IMR-90 (cell line): ENCODE results near the gene ITIH2. TPM values are rescaled to one million over a fixed set of nuclear protein-coding genes. Genes with fewer than 3 reads are reported as not detected.

Experiments
- ATAC-seq: fragments of 200-7000 bp; cut with Tn5 transposase; 2 replicates; pipeline ENCODE4 v1.9.1; 2020; ENCODE audit warnings: low read depth, mild to moderate bottlenecking, moderate library complexity
- BruUV-seq: library from RNA; stranded (reverse); fragments of 400-500 nt; replicated peaks from 2 replicates; lab custom pipeline; 2021; lab: Mats Ljungman, UMichigan
- CTCF ChIA-PET: fragments of 300-600 bp; formaldehyde crosslinking; extraction: SDS; loops from one replicate; lab custom pipeline; 2021; ENCODE audit warnings: antibody characterized with exemption; lab: Yijun Ruan, JAX
- POLR2A ChIA-PET: fragments of 300-600 bp; sonication (Branson Sonifier 250); formaldehyde crosslinking; loops from one replicate; lab custom pipeline; 2022; ENCODE audit warnings: antibody characterized with exemption; ENCODE audit not compliant: unreplicated experiment; lab: Charles Lee
- DNase-seq: peaks from one replicate; pipeline ENCODE4 v3.0.0; 2013
- H2AFZ ChIP-seq: replicated peaks from 2 replicates; pipeline ENCODE3; 2013; ENCODE audit warnings: low read length, mild to moderate bottlenecking; ENCODE audit not compliant: poor library complexity
- H2AK5ac ChIP-seq: 2 replicates; pipeline ENCODE4 v1.6.1; 2013; ENCODE audit warnings: low read depth, low read length, inconsistent platforms
- H2AK9ac ChIP-seq: replicated peaks from 2 replicates; pipeline ENCODE3; 2013; ENCODE audit warnings: mild to moderate bottlenecking, low read depth, low read length, moderate library complexity; ENCODE audit not compliant: poor library complexity
- H2BK120ac ChIP-seq: 2 replicates; pipeline ENCODE4 v1.6.1; 2013; ENCODE audit warnings: low read depth, low read length, inconsistent platforms
- H2BK15ac ChIP-seq: 3 replicates; pipeline ENCODE4 v1.6.1; 2013; ENCODE audit warnings: low read depth, low read length, inconsistent platforms
- H2BK20ac ChIP-seq: 2 replicates; pipeline ENCODE4 v1.6.1; 2013; ENCODE audit warnings: low read depth, mild to moderate bottlenecking, inconsistent platforms, low read length, moderate library complexity
- H2BK5ac ChIP-seq: 2 replicates; pipeline ENCODE4 v1.6.1; 2013; ENCODE audit warnings: mild to moderate bottlenecking, low read depth, low read length, inconsistent platforms; ENCODE audit not compliant: poor library complexity, severe bottlenecking
- H3K14ac ChIP-seq: replicated peaks from 2 replicates; pipeline ENCODE4 v1.6.1; 2013; ENCODE audit warnings: low read depth, low read length, inconsistent platforms
- H3K18ac ChIP-seq: 2 replicates; pipeline ENCODE4 v1.6.1; 2013; ENCODE audit warnings: low read depth, low read length, control low read depth
- H3K23ac ChIP-seq: 2 replicates; pipeline ENCODE4 v1.6.1; 2013; ENCODE audit warnings: low read depth, low read length, inconsistent platforms
- H3K27ac ChIP-seq: 2 replicates; pipeline ENCODE4 v1.5.1; 2013; ENCODE audit warnings: mild to moderate bottlenecking, control low read depth, low read length; ENCODE audit not compliant: insufficient read depth
- H3K27me3 ChIP-seq: 2 replicates; pipeline ENCODE4 v1.6.1; 2013; ENCODE audit warnings: low read length; ENCODE audit not compliant: control insufficient read depth, insufficient read depth
- H3K36me3 ChIP-seq: 2 replicates; pipeline ENCODE4 v1.6.1; 2013; ENCODE audit warnings: low read length, mixed read lengths; ENCODE audit not compliant: control insufficient read depth, insufficient read depth
- H3K4ac ChIP-seq: 2 replicates; pipeline ENCODE4 v1.6.1; 2013; ENCODE audit warnings: low read depth, low read length, inconsistent platforms
- H3K4me1 ChIP-seq: 2 replicates; pipeline ENCODE4 v1.6.1; 2013; ENCODE audit warnings: low read length, mixed read lengths; ENCODE audit not compliant: control insufficient read depth, insufficient read depth
- H3K4me2 ChIP-seq: 2 replicates; pipeline ENCODE4 v1.6.1; 2013; ENCODE audit warnings: low read depth, mild to moderate bottlenecking, control low read depth, low read length, moderate library complexity
- H3K4me3 ChIP-seq: 2 replicates; pipeline ENCODE4 v1.5.1; 2013; ENCODE audit warnings: low read depth, mild to moderate bottlenecking, control low read depth, low read length, moderate library complexity; ENCODE audit not compliant: insufficient read depth
- H3K56ac ChIP-seq: 2 replicates; pipeline ENCODE4 v1.6.1; 2013; ENCODE audit warnings: low read length, inconsistent platforms; ENCODE audit not compliant: insufficient read depth; ENCODE audit errors: extremely low read depth
- H3K79me1 ChIP-seq, 2 experiments: 2 replicates each; pipeline ENCODE4 v1.6.1; 2013; ENCODE audit warnings: low read length in 2 of 2, inconsistent platforms in 1 of 2, low read depth in 1 of 2
- H3K9ac ChIP-seq: 2 replicates; pipeline ENCODE4 v1.6.1; 2013; ENCODE audit warnings: low read depth, low read length, control low read depth
- H3K9me1 ChIP-seq: 2 replicates; pipeline ENCODE4 v1.6.1; 2013; ENCODE audit warnings: low read length, inconsistent platforms; ENCODE audit not compliant: insufficient read depth
- H3K9me3 ChIP-seq: 2 replicates; pipeline ENCODE4 v1.6.1; 2013; ENCODE audit warnings: low read length; ENCODE audit not compliant: control insufficient read depth, insufficient read depth
- H4K20me1 ChIP-seq: 2 replicates; pipeline ENCODE4 v1.6.1; 2013; ENCODE audit warnings: low read length, inconsistent platforms; ENCODE audit not compliant: insufficient read depth
- H4K5ac ChIP-seq: 2 replicates; pipeline ENCODE4 v1.6.1; 2013; ENCODE audit warnings: mild to moderate bottlenecking, low read depth, low read length, control low read depth
- H4K8ac ChIP-seq, 2 experiments: 2 replicates each; pipeline ENCODE4 v1.6.1; 2013; ENCODE audit warnings: low read depth in 2 of 2, low read length in 2 of 2, control low read depth in 1 of 2, inconsistent platforms in 1 of 2
- H4K91ac ChIP-seq: 2 replicates; pipeline ENCODE4 v1.6.1; 2013; ENCODE audit warnings: low read depth, low read length, inconsistent platforms; ENCODE audit not compliant: insufficient read depth
- ELK1 ChIP-seq: fragments of 150-350 bp; IDR thresholded peaks from 2 replicates; pipeline ENCODE4 v1.6.1; 2016; ENCODE audit warnings: low read depth, mild to moderate bottlenecking, low read length, moderate library complexity, borderline replicate concordance
- MAFK ChIP-seq: IDR thresholded peaks from 2 replicates; pipeline ENCODE4 v1.6.1; 2012; ENCODE audit warnings: low read depth, low read length, improper control_type of control experiment
- MAZ ChIP-seq: IDR thresholded peaks from 2 replicates; pipeline ENCODE4 v1.6.1; 2012; ENCODE audit warnings: low read depth, mild to moderate bottlenecking, low read length, improper control_type of control experiment, moderate library complexity, borderline replicate concordance
- NFE2L2 ChIP-seq: fragments of 150-350 bp; IDR thresholded peaks from 2 replicates; pipeline ENCODE4 v1.6.1; 2016; ENCODE audit warnings: low read depth, mild to moderate bottlenecking, low read length
- RAD21 ChIP-seq: IDR thresholded peaks from 2 replicates; pipeline ENCODE4 v1.6.1; 2012; ENCODE audit warnings: low read length, improper control_type of control experiment
- RFX5 ChIP-seq: IDR thresholded peaks from 2 replicates; pipeline ENCODE4 v1.8.0; 2012; ENCODE audit warnings: low read depth, mild to moderate bottlenecking, low read length, moderate library complexity
- WGBS, 2 experiments: methylation state at CpG; one replicate each; pipeline versions ENCODE4 v1.1.5 to v1.1.7; 2013; ENCODE audit warnings: missing lambda C conversion rate in 2 of 2; ENCODE audit not compliant: insufficient read length in 1 of 2; ENCODE audit errors: extremely low coverage in 2 of 2; 5-methylcytosine and 5-hydroxymethylcytosine counted together
- dilution Hi-C: fragments of 300-500 bp; cut with HindIII; formaldehyde crosslinking; loops from one replicate; pipeline ENCODE4 v1.14.3; 2018; ENCODE audit warnings: low sequenced_read_pairs; ENCODE audit not compliant: unreplicated experiment
- in situ Hi-C: fragments of 300-500 bp; cut with MboI; formaldehyde crosslinking; loops from 3 replicates; pipeline ENCODE4 v1.14.3; 2019; ENCODE audit warnings: low sequenced_read_pairs, inconsistent platforms, mixed read lengths
- intact Hi-C: fragments of 100-400 bp; cut with micrococcal nuclease; formaldehyde crosslinking; loops from 2 replicates; pipeline ENCODE4 v1.10.0; 2022
- polyA plus RNA-seq, 3 experiments: library from polyadenylated mRNA; depleted of rRNA; stranded (reverse); fragments of >200 nt; gene quantifications; 2 replicates each; pipeline ENCODE4 v1.2.3, GENCODE V29; 2012; ENCODE audit warnings: low replicate concordance in 1 of 3
- total RNA-seq: library from RNA; depleted of rRNA; stranded (reverse); fragments of >200 nt; gene quantifications from 2 replicates; pipeline ENCODE4 v1.2.3, GENCODE V29; 2012
- TF ChIP-seq, protein P1 (sequence below): fragments of 150-350 bp; IDR thresholded peaks from 2 replicates; pipeline ENCODE4 v1.6.1; 2017; ENCODE audit warnings: mild to moderate bottlenecking, antibody characterized with exemption, low read length, low read depth

The ITIH2 gene
- total and polyA plus RNA-seq, 2 of the 4 experiments (the other 2 are of a cell fraction), result not detected

GRCh38 chr10:7662522-7662921 is 40.6 kb upstream of the ITIH2 start:
- no peak overlapping the region for H3K18ac ChIP-seq
- DNase-seq (no peak), ATAC-seq (no peak)
- no peak overlapping the region for H4K91ac ChIP-seq
- H3K23ac ChIP-seq, result no peak overlapping the region
- no peak overlapping the region for H2BK20ac ChIP-seq
- no peak overlapping the region for H3K9ac ChIP-seq
- H3K14ac ChIP-seq, result no peak overlapping the region
- H2AFZ ChIP-seq, result no peak overlapping the region
- H3K9me3 ChIP-seq, result no peaks in the 10 kb centered on the region
- dilution Hi-C loops, result no loop called here
- ChIA-PET CTCF (no interaction called here), POLR2A (no interaction called here)
- no TSS peak for BruUV-seq
- H3K79me1 ChIP-seq, result no peaks in the 10 kb centered on the region
- H2BK120ac ChIP-seq, result no peak overlapping the region
- TF ChIP-seq MAFK, result no peak
- TF ChIP-seq ELK1, result no peak
- TF ChIP-seq RAD21, result no peak
- no peak for TF ChIP-seq MAZ
- TF ChIP-seq RFX5, result no peak
- TF ChIP-seq NFE2L2, result no peak
- TF ChIP-seq, protein P1, sequence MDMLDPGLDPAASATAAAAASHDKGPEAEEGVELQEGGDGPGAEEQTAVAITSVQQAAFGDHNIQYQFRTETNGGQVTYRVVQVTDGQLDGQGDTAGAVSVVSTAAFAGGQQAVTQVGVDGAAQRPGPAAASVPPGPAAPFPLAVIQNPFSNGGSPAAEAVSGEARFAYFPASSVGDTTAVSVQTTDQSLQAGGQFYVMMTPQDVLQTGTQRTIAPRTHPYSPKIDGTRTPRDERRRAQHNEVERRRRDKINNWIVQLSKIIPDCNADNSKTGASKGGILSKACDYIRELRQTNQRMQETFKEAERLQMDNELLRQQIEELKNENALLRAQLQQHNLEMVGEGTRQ, result no peak
- H2BK5ac ChIP-seq, result no peak overlapping the region
- H2AK9ac ChIP-seq, result no peak overlapping the region
- H3K4me1 ChIP-seq, result no peaks in the 10 kb centered on the region
- no peak overlapping the region for H3K4me3 ChIP-seq
- in situ Hi-C loops, result no loop called here
- H3K4ac ChIP-seq, result no peak overlapping the region
- no peak overlapping the region for H2BK15ac ChIP-seq
- no peaks in the 10 kb centered on the region for H3K9me1 ChIP-seq
- H4K8ac ChIP-seq, result no peak overlapping the region
- no peak overlapping the region for H3K56ac ChIP-seq
- no peaks in the 10 kb centered on the region for H3K36me3 ChIP-seq
- no CpG with 5 or more reads among the region's 5 CpGs for WGBS, 2 experiments
- intact Hi-C loops, result no loop called here
- no peak overlapping the region for H2AK5ac ChIP-seq
- no peak overlapping the region for H4K5ac ChIP-seq
- H3K27me3 ChIP-seq, result peaks cover 16% of the 10 kb centered on the region
- no peaks in the 10 kb centered on the region for H4K20me1 ChIP-seq
- H3K27ac ChIP-seq, result no peak overlapping the region
- no peak overlapping the region for H3K4me2 ChIP-seq
